Keratinocyte (primary cell): ENCODE measurements around the gene GSTT4. TPM values are rescaled to one million over a fixed set of nuclear protein-coding genes. Genes with fewer than 3 reads are reported as not detected.

Source experiments
- DNase-seq: peaks from one replicate; pipeline ENCODE4 v3.0.0-alpha.2; 2011; ENCODE audit warnings: low read depth, missing footprints, low spot score
- FAIRE-seq: peaks from 2 replicates; lab custom pipeline; 2011; peaks lifted over from hg19 to GRCh38; lab: Jason Lieb, UNC
- H2AFZ ChIP-seq: 2 replicates; pipeline ENCODE4 v1.6.0; 2012; ENCODE audit warnings: low read length, control low read depth, inconsistent platforms; ENCODE audit not compliant: control insufficient read depth
- H3K27ac ChIP-seq: 2 replicates; pipeline ENCODE4 v1.5.1; 2011; ENCODE audit warnings: low read length; ENCODE audit not compliant: control insufficient read depth, insufficient read depth
- H3K27me3 ChIP-seq: 3 replicates; pipeline ENCODE4 v1.6.0; 2011; ENCODE audit warnings: low read length; ENCODE audit not compliant: control insufficient read depth, insufficient read depth; ENCODE audit errors: extremely low read depth
- H3K36me3 ChIP-seq, 2 experiments: 2 replicates in 1 of 2; 3 replicates in 1 of 2; pipeline ENCODE4 v1.5.1; 2011; ENCODE audit warnings: low read length in 2 of 2, mild to moderate bottlenecking in 1 of 2; ENCODE audit not compliant: control insufficient read depth in 2 of 2, insufficient read depth in 2 of 2; ENCODE audit errors: extremely low read depth in 1 of 2
- H3K4me1 ChIP-seq: 3 replicates; pipeline ENCODE4 v1.5.1; 2011; ENCODE audit warnings: low read length; ENCODE audit not compliant: control insufficient read depth, insufficient read depth; ENCODE audit errors: extremely low read depth
- H3K4me2 ChIP-seq: 3 replicates; pipeline ENCODE4 v1.6.0; 2011; ENCODE audit warnings: low read depth, low read length; ENCODE audit not compliant: control insufficient read depth, insufficient read depth; ENCODE audit errors: extremely low read depth
- H3K4me3 ChIP-seq, 3 experiments: fragments of 200-600 bp in 1 of 3; sonication (generic) in 1 of 3; 2 replicates in 2 of 3; 3 replicates in 1 of 3; pipeline ENCODE4 v1.5.1; 2011 to 2016; ENCODE audit warnings: low read length in 3 of 3, mild to moderate bottlenecking in 3 of 3, control low read depth in 2 of 3, inconsistent platforms in 1 of 3, low read depth in 1 of 3, mixed read lengths in 1 of 3, mixed run types in 1 of 3, moderate library complexity in 1 of 3; ENCODE audit not compliant: control insufficient read depth in 2 of 3, insufficient read depth in 2 of 3; ENCODE audit errors: extremely low read depth in 1 of 3
- H3K79me2 ChIP-seq: 2 replicates; pipeline ENCODE4 v1.6.0; 2012; ENCODE audit warnings: low read length; ENCODE audit not compliant: control insufficient read depth, insufficient read depth
- H3K9ac ChIP-seq: 3 replicates; pipeline ENCODE4 v1.6.0; 2011; ENCODE audit warnings: low read length; ENCODE audit not compliant: control insufficient read depth, insufficient read depth; ENCODE audit errors: extremely low read depth
- H3K9me1 ChIP-seq: 3 replicates; pipeline ENCODE4 v1.6.0; 2011; ENCODE audit warnings: low read length; ENCODE audit not compliant: control insufficient read depth, insufficient read depth; ENCODE audit errors: extremely low read depth
- H3K9me3 ChIP-seq: 2 replicates; pipeline ENCODE4 v1.5.1; 2012; ENCODE audit warnings: low read depth, low read length; ENCODE audit not compliant: control insufficient read depth
- H4K20me1 ChIP-seq: 3 replicates; pipeline ENCODE4 v1.6.0; 2011; ENCODE audit warnings: low read length; ENCODE audit not compliant: control insufficient read depth, insufficient read depth; ENCODE audit errors: extremely low read depth
- EZH2 ChIP-seq: IDR thresholded peaks from one replicate; pipeline ENCODE4 v1.6.1; 2012; ENCODE audit warnings: inconsistent platforms, mild to moderate bottlenecking, low read length, moderate library complexity
- dilution Hi-C: fragments of 300-500 bp; cut with MboI; formaldehyde crosslinking; loops from one replicate; pipeline ENCODE4 v1.7.0; 2020; ENCODE audit warnings: low sequenced_read_pairs; ENCODE audit not compliant: extremely low pct_ligation_motif_present
- polyA plus RNA-seq, 5 experiments: library from polyadenylated mRNA; depleted of rRNA in 3 of 5; stranded (reverse) in 3 of 5; stranded (forward) in 1 of 5; unstranded in 1 of 5; fragments of >200 nt; gene quantifications; 1 replicate in 1 of 5; 2 replicates in 3 of 5; 3 replicates in 1 of 5; pipeline versions ENCODE4 v1.2.1 to v1.2.3, GENCODE V29; 2011 to 2012; ENCODE audit warnings: missing spikeins in 2 of 5, low read depth in 1 of 5, low replicate concordance in 1 of 5
- TF ChIP-seq, protein P1 (sequence below), 3 experiments: IDR thresholded peaks in 1 of 3; conservative IDR thresholded peaks in 1 of 3; optimal IDR thresholded peaks in 1 of 3; 2 replicates in 2 of 3; 3 replicates in 1 of 3; pipeline versions ENCODE3 to v1.5.1; 2011; ENCODE audit warnings: low read length in 3 of 3, mild to moderate bottlenecking in 3 of 3, moderate library complexity in 2 of 3, control low read depth in 1 of 3, inconsistent platforms in 1 of 3; ENCODE audit not compliant: insufficient read depth in 2 of 3; ENCODE audit errors: extremely low read depth in 1 of 3

GSTT4 gene
- polyA plus RNA-seq, 1 donor (not counting 4 experiments of a cell fraction or from before 2014, with no cell fraction given) = not detected

DNA sequence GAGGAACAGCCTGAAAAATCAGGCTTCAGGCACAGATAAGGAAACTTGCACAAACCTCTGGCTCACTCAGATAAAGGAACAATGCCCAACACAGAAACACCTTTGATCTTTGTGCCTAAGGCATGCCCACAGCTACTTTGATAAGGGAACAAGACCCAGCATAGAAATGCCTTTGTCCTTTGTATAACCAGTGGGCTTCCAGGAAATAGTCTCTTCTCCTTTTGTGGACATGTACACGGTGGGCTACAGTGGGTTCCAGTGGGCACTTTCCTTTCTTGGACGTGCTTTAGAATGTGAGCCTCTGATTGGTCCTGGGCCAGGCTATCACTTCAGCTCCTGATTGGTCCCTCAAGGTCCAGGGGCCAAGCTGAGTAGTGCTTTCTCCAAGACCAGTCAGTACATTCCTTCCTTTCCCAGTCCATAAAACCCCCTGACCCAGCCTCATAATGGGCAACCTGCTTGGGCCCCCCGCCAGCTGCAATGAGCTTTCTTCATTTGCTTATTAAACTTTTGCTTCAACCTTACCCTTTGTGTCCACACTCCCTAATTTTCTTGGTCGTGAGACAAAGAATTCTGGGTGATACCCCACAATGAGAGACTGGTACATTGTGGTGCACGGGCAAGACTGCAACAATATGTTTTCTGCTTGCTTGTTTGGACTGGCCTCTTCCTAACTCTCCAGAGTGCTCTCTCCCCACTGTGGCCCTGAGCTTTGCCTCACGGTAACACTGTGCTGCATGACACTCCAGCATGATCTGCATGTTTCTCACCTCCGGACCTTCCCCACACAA lies 4.2 kb upstream of the GSTT4 start:
- Histone ChIP-seq H3K36me3 (no peaks in the 10 kb centered on the region), H3K4me2 (no peak overlapping the region), H3K9ac (no peak overlapping the region), H3K4me3 (no peak overlapping the region), H3K27ac (no peak overlapping the region), H3K27me3 (no peaks in the 10 kb centered on the region), H3K4me1 (no peaks in the 10 kb centered on the region), H3K79me2 (peaks cover 31% of the 10 kb centered on the region), H4K20me1 (no peaks in the 10 kb centered on the region), H2AFZ (no peak overlapping the region), H3K9me3 (no peaks in the 10 kb centered on the region), H3K9me1 (no peaks in the 10 kb centered on the region)
- dilution Hi-C loops = no loop called here
- DNase-seq (no peak), FAIRE-seq (no peak)
- TF ChIP-seq, protein P1, sequence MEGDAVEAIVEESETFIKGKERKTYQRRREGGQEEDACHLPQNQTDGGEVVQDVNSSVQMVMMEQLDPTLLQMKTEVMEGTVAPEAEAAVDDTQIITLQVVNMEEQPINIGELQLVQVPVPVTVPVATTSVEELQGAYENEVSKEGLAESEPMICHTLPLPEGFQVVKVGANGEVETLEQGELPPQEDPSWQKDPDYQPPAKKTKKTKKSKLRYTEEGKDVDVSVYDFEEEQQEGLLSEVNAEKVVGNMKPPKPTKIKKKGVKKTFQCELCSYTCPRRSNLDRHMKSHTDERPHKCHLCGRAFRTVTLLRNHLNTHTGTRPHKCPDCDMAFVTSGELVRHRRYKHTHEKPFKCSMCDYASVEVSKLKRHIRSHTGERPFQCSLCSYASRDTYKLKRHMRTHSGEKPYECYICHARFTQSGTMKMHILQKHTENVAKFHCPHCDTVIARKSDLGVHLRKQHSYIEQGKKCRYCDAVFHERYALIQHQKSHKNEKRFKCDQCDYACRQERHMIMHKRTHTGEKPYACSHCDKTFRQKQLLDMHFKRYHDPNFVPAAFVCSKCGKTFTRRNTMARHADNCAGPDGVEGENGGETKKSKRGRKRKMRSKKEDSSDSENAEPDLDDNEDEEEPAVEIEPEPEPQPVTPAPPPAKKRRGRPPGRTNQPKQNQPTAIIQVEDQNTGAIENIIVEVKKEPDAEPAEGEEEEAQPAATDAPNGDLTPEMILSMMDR (optimal IDR thresholded peaks at IDR 0.05 in 1 of 3, IDR thresholded peaks at IDR 0.05 in 1 of 3, conservative IDR thresholded peaks at IDR 0.05 in 1 of 3; ENCODE audit: extremely low read depth in 1 of 3, insufficient read depth in 2 of 3, low read length in 3 of 3) = no peak
- TF ChIP-seq EZH2 = no peak

DNA sequence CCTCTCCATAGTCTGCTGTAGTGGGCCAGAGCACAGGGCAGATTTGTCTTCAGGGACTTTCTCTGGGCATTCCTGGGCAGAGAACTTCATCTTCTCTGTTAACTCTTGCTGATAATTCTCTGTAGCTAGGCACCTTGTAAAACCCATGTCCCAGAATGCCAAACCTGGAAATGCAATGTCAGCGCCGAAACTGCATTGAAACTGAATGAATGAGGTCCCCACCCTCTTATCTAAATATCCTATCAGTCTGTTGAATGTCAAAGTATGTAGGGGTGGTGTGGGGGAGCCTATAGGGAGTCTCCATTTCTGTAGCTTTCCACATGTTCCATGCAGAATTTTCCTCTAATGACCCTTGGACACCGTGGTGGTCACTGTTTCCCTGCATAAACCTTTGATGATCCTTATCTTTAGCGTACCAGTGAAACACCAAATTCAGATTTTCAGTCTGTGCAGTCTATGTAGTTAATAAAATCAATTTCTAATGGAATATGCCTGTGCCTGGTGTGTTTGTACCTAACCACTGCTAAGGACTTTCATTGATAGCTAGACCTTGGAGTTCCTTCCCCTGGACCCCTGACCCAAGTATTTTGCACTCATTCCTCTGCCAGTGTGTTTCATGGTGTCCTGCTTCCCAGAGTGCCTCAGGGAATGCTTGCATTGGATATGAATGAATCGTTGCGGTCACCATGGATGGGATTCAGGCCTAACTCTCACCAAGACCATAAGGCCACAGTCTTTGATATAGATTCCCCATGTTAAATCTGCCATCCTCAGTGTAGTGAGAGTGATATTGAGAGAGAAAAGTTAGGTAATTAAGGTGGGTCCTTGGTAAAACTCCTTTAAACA lies 3.4 kb upstream of the GSTT4 start:
- H3K9ac ChIP-seq = no peak overlapping the region
- H3K27ac ChIP-seq = no peak overlapping the region
- no peak for DNase-seq
- dilution Hi-C loops = no loop called here
- H2AFZ ChIP-seq = no peak overlapping the region
- H3K79me2 ChIP-seq = peaks cover 23% of the 10 kb centered on the region
- no peaks in the 10 kb centered on the region for H3K9me1 ChIP-seq
- H4K20me1 ChIP-seq = no peaks in the 10 kb centered on the region
- no peak for FAIRE-seq
- H3K9me3 ChIP-seq = no peaks in the 10 kb centered on the region
- H3K36me3 ChIP-seq = no peaks in the 10 kb centered on the region
- no peak overlapping the region for H3K4me2 ChIP-seq
- H3K27me3 ChIP-seq = no peaks in the 10 kb centered on the region
- H3K4me3 ChIP-seq = no peak overlapping the region
- no peaks in the 10 kb centered on the region for H3K4me1 ChIP-seq
- no peak for TF ChIP-seq EZH2
- TF ChIP-seq, protein P1 (optimal IDR thresholded peaks at IDR 0.05 in 1 of 3, IDR thresholded peaks at IDR 0.05 in 1 of 3, conservative IDR thresholded peaks at IDR 0.05 in 1 of 3; ENCODE audit: extremely low read depth in 1 of 3, insufficient read depth in 2 of 3, low read length in 3 of 3) = no peak
